BJ (cell line): Measurements from ENCODE around the gene PIN4. TPM values are rescaled to one million over a fixed set of nuclear protein-coding genes. Genes with fewer than 3 reads are reported as not detected.

ENCODE experiments used
- CTCF ChIA-PET: fragments of 350-600 bp; formaldehyde crosslinking; extraction: SDS; loops from one replicate; lab custom pipeline; 2021; ENCODE audit warnings: antibody characterized with exemption, inconsistent platforms; lab: Yijun Ruan, JAX
- POLR2A ChIA-PET: fragments of 300-600 bp; sonication (Branson Sonifier 250); formaldehyde crosslinking; extraction: SDS; loops from one replicate; lab custom pipeline; 2021; ENCODE audit warnings: antibody characterized with exemption; lab: Charles Lee
- DNase-seq: peaks from one replicate; pipeline ENCODE4 v3.0.0-alpha.2; 2011; ENCODE audit warnings: low read depth
- H3K27me3 ChIP-seq: 2 replicates; pipeline ENCODE4 v1.6.0; 2011; ENCODE audit warnings: low read length; ENCODE audit not compliant: control insufficient read depth, insufficient read depth
- H3K36me3 ChIP-seq: 2 replicates; pipeline ENCODE4 v1.5.1; 2011; ENCODE audit warnings: low read length; ENCODE audit not compliant: control insufficient read depth, insufficient read depth
- H3K4me3 ChIP-seq: 2 replicates; pipeline ENCODE4 v1.5.1; 2011; ENCODE audit warnings: low read depth, mild to moderate bottlenecking, control low read depth, low read length
- CTCF ChIP-seq: IDR thresholded peaks from 2 replicates; pipeline ENCODE4 v1.5.1; 2011; ENCODE audit warnings: low read depth, mild to moderate bottlenecking, control low read depth, inconsistent platforms, low read length, moderate library complexity; ENCODE audit not compliant: insufficient read depth
- polyA plus RNA-seq: library from polyadenylated mRNA; depleted of rRNA; stranded (reverse); fragments of >200 nt; gene quantifications from 2 replicates; pipeline ENCODE4 v1.2.3, GENCODE V29; 2011

The PIN4 gene
- polyA plus RNA-seq, 1 experiment = 6.5 TPM

GRCh38 chrX:72145181-72145580, 36.4 kb upstream of the PIN4 start:
- no peak for DNase-seq
- ChIA-PET CTCF (no interaction called here), POLR2A (no interaction called here)
- no peak for TF ChIP-seq CTCF
- Histone ChIP-seq H3K36me3 (no peaks in the 10 kb centered on the region), H3K27me3 (no peaks in the 10 kb centered on the region), H3K4me3 (no peak overlapping the region)

- TF ChIP-seq CTCF = no peak
- no peak overlapping the region for H3K4me3 ChIP-seq
- H3K36me3 ChIP-seq = no peaks in the 10 kb centered on the region
- POLR2A ChIA-PET = no interaction called here
- H3K27me3 ChIP-seq = no peaks in the 10 kb centered on the region
- DNase-seq = no peak
- CTCF ChIA-PET = no interaction called here
These were observed 35.0 kb upstream of the PIN4 start for GRCh38 chrX:72146527-72146926.

GRCh38 chrX:72158773-72159172, 22.8 kb upstream of the PIN4 start:
- ChIA-PET POLR2A (no interaction called here), CTCF (no interaction called here)
- H3K4me3 ChIP-seq = no peak overlapping the region
- H3K27me3 ChIP-seq = no peaks in the 10 kb centered on the region
- no peaks in the 10 kb centered on the region for H3K36me3 ChIP-seq
- DNase-seq = no peak
- no peak for TF ChIP-seq CTCF

GRCh38 chrX:72159769-72160168, 21.8 kb upstream of the PIN4 start:
- ChIA-PET POLR2A (no interaction called here), CTCF (no interaction called here)
- H3K36me3 ChIP-seq = no peaks in the 10 kb centered on the region
- H3K27me3 ChIP-seq = no peaks in the 10 kb centered on the region
- DNase-seq = no peak
- TF ChIP-seq CTCF = no peak
- H3K4me3 ChIP-seq = no peak overlapping the region

- H3K4me3 ChIP-seq = no peak overlapping the region
- H3K27me3 ChIP-seq = no peaks in the 10 kb centered on the region
- TF ChIP-seq CTCF = no peak
- POLR2A ChIA-PET = no interaction called here
- no peaks in the 10 kb centered on the region for H3K36me3 ChIP-seq
- DNase-seq = no peak
- CTCF ChIA-PET = no interaction called here
These were observed 16.0 kb upstream of the PIN4 start for GRCh38 chrX:72165551-72165950.
